Activated T-cell treated with anti-CD3 and anti-CD28 coated beads, Interleukin-2, amount 50 U/mL, for 4 hours (primary cell): Measurements from ENCODE around the gene FAM81B. TPM values are rescaled to one million over a fixed set of nuclear protein-coding genes. Genes with fewer than 3 reads are reported as not detected.

Experiments used
- ATAC-seq, 2 donors: fragments of 200-7000 bp; cut with Tn5 transposase; one replicate each; pipeline ENCODE4 v1.10.0; 2021
- DNase-seq: peaks from one replicate; pipeline ENCODE4 v3.0.0-alpha.2; 2020
- H3K27me3 Mint-ChIP-seq: one replicate; pipeline ENCODE4 v1.8.0; 2021; ENCODE audit warnings: low read depth, mixed read lengths
- H3K36me3 Mint-ChIP-seq: one replicate; pipeline ENCODE4 v1.8.0; 2022; ENCODE audit warnings: mixed read lengths; ENCODE audit not compliant: insufficient read depth
- H3K4me1 Mint-ChIP-seq: one replicate; pipeline ENCODE4 v1.8.0; 2021; ENCODE audit warnings: low read depth, mixed read lengths
- H3K4me3 Mint-ChIP-seq: one replicate; pipeline ENCODE4 v1.8.0; 2021; ENCODE audit warnings: mild to moderate bottlenecking, moderate library complexity, mixed read lengths
- H3K9me3 Mint-ChIP-seq: one replicate; pipeline ENCODE4 v1.8.0; 2021; ENCODE audit warnings: mixed read lengths
- total RNA-seq, 3 donors: library from RNA; stranded (reverse); gene quantifications; one replicate each; pipeline ENCODE4 v1.2.1, GENCODE V29; 2021

The FAM81B gene
- total RNA-seq, 3 donors from 2014 or later = not detected

DNA sequence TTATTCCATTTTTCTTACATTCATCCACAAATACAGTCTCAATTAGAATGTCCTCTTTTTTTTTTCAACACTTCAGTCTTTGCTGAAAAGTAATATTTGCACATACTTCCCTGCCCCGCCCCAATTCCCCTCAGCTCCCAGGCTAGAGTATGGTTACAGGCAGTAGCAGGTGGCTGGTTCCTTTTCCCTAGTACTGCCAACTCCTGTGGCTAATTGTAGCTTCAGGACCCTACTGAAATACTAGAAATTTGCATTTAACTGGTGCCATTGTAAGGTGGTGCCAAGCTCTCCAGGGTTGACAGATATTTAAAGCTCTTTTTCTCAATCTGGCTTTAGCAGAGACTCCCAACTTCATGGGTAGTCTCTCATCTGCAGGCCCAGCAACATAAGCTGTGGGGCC is 80.3 kb downstream of the FAM81B start:
- Mint-ChIP-seq H3K27me3 (no peaks in the 10 kb centered on the region), H3K4me1 (no peaks in the 10 kb centered on the region), H3K9me3 (no peaks in the 10 kb centered on the region), H3K36me3 (peaks cover 28% of the 10 kb centered on the region), H3K4me3 (no peak overlapping the region)
- no peak for DNase-seq
- ATAC-seq = no peak

DNA sequence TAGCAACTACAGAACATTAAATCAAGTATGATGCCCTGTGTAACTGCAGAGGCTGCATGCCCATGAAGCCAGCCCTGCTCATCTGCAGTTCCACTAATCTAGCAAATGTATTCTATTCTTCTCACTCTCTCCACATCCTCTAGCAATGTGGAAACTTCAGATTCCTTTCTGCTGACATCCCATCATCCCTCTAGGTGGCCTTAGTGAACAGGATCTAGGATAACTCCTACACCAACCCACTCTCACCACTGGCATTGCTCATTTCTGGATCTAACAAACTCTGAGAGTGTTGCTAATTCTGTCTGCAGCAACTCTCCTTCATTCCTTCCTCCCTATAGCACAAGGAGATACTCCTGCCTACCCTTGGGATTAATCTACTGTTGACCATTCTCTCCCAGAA is 80.8 kb downstream of the FAM81B start:
- peaks cover 32% of the 10 kb centered on the region for H3K36me3 Mint-ChIP-seq
- no peaks in the 10 kb centered on the region for H3K27me3 Mint-ChIP-seq
- no peaks in the 10 kb centered on the region for H3K9me3 Mint-ChIP-seq
- no peaks in the 10 kb centered on the region for H3K4me1 Mint-ChIP-seq
- ATAC-seq (no peak), DNase-seq (no peak)
- no peak overlapping the region for H3K4me3 Mint-ChIP-seq

- H3K9me3 Mint-ChIP-seq = peaks cover 23% of the 10 kb centered on the region
- H3K4me3 Mint-ChIP-seq = no peak overlapping the region
- ATAC-seq (no peak), DNase-seq (no peak)
- H3K4me1 Mint-ChIP-seq = no peaks in the 10 kb centered on the region
- no peaks in the 10 kb centered on the region for H3K27me3 Mint-ChIP-seq
- H3K36me3 Mint-ChIP-seq = peaks cover 70% of the 10 kb centered on the region
Measured at GRCh38 chr5:95484421-95484820, 93.3 kb downstream of the FAM81B start.

DNA sequence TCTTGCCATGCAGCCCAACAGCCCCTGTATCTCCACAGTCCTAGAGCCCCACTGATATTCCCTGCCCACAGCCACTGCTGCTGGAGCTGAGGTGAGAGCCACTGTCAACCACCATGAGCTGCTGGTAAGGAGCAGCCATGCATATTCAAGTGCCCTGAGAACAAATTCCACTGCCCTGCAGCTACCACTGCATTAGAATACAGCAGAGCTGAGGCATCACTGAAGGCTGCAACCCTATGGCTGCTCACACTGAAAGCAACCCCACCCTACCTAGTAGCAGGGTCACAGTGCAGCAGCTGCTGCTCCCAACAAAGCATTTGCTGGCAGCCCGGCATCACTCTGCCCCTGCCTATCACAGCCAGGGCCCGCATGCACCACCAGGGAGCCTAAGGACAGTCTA is 95.0 kb downstream of the FAM81B start:
- H3K9me3 Mint-ChIP-seq = peaks cover 25% of the 10 kb centered on the region
- H3K27me3 Mint-ChIP-seq = no peaks in the 10 kb centered on the region
- H3K36me3 Mint-ChIP-seq = peaks cover 68% of the 10 kb centered on the region
- no peak for DNase-seq
- H3K4me3 Mint-ChIP-seq = no peak overlapping the region
- ATAC-seq = no peak
- H3K4me1 Mint-ChIP-seq = no peaks in the 10 kb centered on the region

GRCh38 chr5:95487880-95488279 is 96.7 kb downstream of the FAM81B start:
- Mint-ChIP-seq H3K36me3 (peaks cover 59% of the 10 kb centered on the region), H3K27me3 (no peaks in the 10 kb centered on the region), H3K4me1 (no peaks in the 10 kb centered on the region), H3K9me3 (peaks cover 25% of the 10 kb centered on the region), H3K4me3 (no peak overlapping the region)
- ATAC-seq = no peak
- no peak for DNase-seq

Other genes with a start within 250 kb of the FAM81B start
- 1 to 10 TPM in 1 of 3 donors, under 1 TPM in 2; 0.30 to 1.1 (median 0.92) TPM for gene MCTP1, start 106.3 kb upstream of the FAM81B start, total RNA-seq
- 10 to 100 TPM; 39.8 to 42.2 (median 41.9) TPM for gene SKIC3, start 163.6 kb downstream of the FAM81B start, total RNA-seq
- gene ARSK, start 163.7 kb downstream of the FAM81B start, total RNA-seq = 1 to 10 TPM; 4.2 to 5.0 (median 4.6) TPM
- under 1 TPM; 0.53 to 0.57 (median 0.55) TPM for gene GPR150, start 228.7 kb downstream of the FAM81B start, total RNA-seq